OCI-LY7 (cell line): ENCODE results near the gene AICDA. TPM values are rescaled to one million over a fixed set of nuclear protein-coding genes. Genes with fewer than 3 reads are reported as not detected.

Experiments used
- BruUV-seq: library from RNA; stranded (reverse); fragments of 400-500 nt; replicated peaks from 2 replicates; lab custom pipeline; 2021; lab: Mats Ljungman, UMichigan
- CTCF ChIA-PET: fragments of 300-600 bp; sonication (Branson Sonifier 250); formaldehyde crosslinking; loops from one replicate; lab custom pipeline; 2022; ENCODE audit warnings: antibody characterized with exemption; ENCODE audit not compliant: unreplicated experiment; lab: Charles Lee
- POLR2A ChIA-PET: fragments of 300-600 bp; sonication (Branson Sonifier 250); formaldehyde crosslinking; loops from one replicate; lab custom pipeline; 2022; ENCODE audit warnings: antibody characterized with exemption; lab: Charles Lee
- DNase-seq: peaks from one replicate; pipeline ENCODE4 v3.0.0-alpha.2; 2015; ENCODE audit warnings: low spot score
- H2AFZ ChIP-seq: fragments of 200-600 bp; sonication (generic), shearing (Covaris generic); 2 replicates; pipeline ENCODE4 v1.6.1; 2014; ENCODE audit warnings: mild to moderate bottlenecking, antibody characterized with exemption, low read length, moderate library complexity
- H3K27ac ChIP-seq: fragments of 200-600 bp; sonication (generic); 2 replicates; pipeline ENCODE4 v1.5.1; 2014; ENCODE audit warnings: mixed run types, low read depth, mild to moderate bottlenecking, moderate library complexity, low read length, inconsistent platforms; ENCODE audit not compliant: poor library complexity, severe bottlenecking
- H3K36me3 ChIP-seq: fragments of 200-600 bp; sonication (generic); 2 replicates; pipeline ENCODE4 v1.6.1; 2014; ENCODE audit warnings: mild to moderate bottlenecking, antibody characterized with exemption, low read length, moderate library complexity, mixed read lengths; ENCODE audit not compliant: insufficient read depth
- H3K4me1 ChIP-seq: fragments of 200-600 bp; sonication (generic); 2 replicates; pipeline ENCODE4 v1.5.1; 2014; ENCODE audit warnings: mild to moderate bottlenecking, low read length; ENCODE audit not compliant: insufficient read depth, poor library complexity, severe bottlenecking
- H3K4me2 ChIP-seq: fragments of 200-600 bp; sonication (generic); 2 replicates; pipeline ENCODE4 v1.6.1; 2014; ENCODE audit warnings: mild to moderate bottlenecking, low read length
- H3K4me3 ChIP-seq: fragments of 200-600 bp; sonication (generic); 2 replicates; pipeline ENCODE4 v1.5.1; 2014; ENCODE audit warnings: mild to moderate bottlenecking, low read depth, low read length; ENCODE audit not compliant: poor library complexity, severe bottlenecking
- H3K79me2 ChIP-seq: fragments of 200-600 bp; sonication (generic); 2 replicates; pipeline ENCODE4 v1.6.1; 2016; ENCODE audit warnings: low read depth, mild to moderate bottlenecking, low read length, moderate library complexity, mixed read lengths; ENCODE audit not compliant: insufficient read depth
- H3K9me2 ChIP-seq: fragments of 200-600 bp; sonication (generic); 2 replicates; pipeline ENCODE4 v1.6.1; 2016; ENCODE audit warnings: mild to moderate bottlenecking, low read length, mixed read lengths; ENCODE audit not compliant: insufficient read depth
- H3K9me3 ChIP-seq: fragments of 200-600 bp; sonication (generic); 2 replicates; pipeline ENCODE4 v1.6.1; 2014; ENCODE audit warnings: mild to moderate bottlenecking, mixed run types, low read length, mixed read lengths
- H4K20me1 ChIP-seq: fragments of 200-600 bp; sonication (generic); 2 replicates; pipeline ENCODE4 v1.6.1; 2014; ENCODE audit warnings: mild to moderate bottlenecking, antibody characterized with exemption, low read length, moderate library complexity, mixed read lengths; ENCODE audit not compliant: insufficient read depth
- CTCF ChIP-seq: fragments of 200-600 bp; sonication (generic); conservative IDR thresholded peaks from 2 replicates; pipeline ENCODE4 v1.5.1; 2014; ENCODE audit warnings: mild to moderate bottlenecking, antibody characterized with exemption, low read length, moderate library complexity, mixed read lengths
- EZH2phosphoT487 ChIP-seq: fragments of 200-600 bp; sonication (generic); IDR thresholded peaks from 2 replicates; pipeline ENCODE4 v1.6.1; 2018; ENCODE audit warnings: low read depth, borderline replicate concordance, mild to moderate bottlenecking, mixed run types, antibody characterized with exemption, low read length, moderate library complexity, mixed read lengths
- intact Hi-C: fragments of 100-400 bp; cut with micrococcal nuclease; formaldehyde crosslinking; loops from one replicate; pipeline ENCODE4 v1.10.0; 2022; ENCODE audit not compliant: unreplicated experiment
- total RNA-seq, 2 experiments: library from RNA; depleted of rRNA in 1 of 2; stranded (reverse); fragments of >200 nt in 1 of 2; shearing (Covaris generic) in 1 of 2; gene quantifications; 2 replicates each; pipeline ENCODE4 v1.2.3, GENCODE V29; 2014 to 2022

The AICDA gene
- total RNA-seq, 2 experiments from 2014 or later = 32.4 to 38.5 TPM

DNA sequence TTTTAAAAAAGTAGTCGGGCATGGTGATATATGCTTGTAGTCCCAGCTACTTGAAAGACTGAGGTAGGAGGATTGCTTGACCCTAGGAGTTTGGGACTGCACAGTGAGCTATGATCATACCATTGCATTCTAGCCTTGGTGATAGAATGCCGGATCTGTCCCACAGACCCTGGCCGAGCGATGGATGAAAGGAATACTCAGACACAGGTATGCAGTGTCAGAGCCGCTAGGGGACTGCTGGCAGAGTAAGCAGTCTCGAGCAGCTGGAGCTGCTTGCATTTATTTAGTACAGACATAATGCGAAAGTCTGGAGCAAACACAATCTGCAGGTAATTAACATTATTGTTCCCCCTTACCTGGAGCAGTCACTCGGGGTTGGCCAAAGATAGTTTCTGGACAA, 18.6 kb downstream of the AICDA start:
- intact Hi-C loops = loop anchor here (5.0 kb wide), 1 partner anchor 52 kb away; the partner anchor contains the start of gene CLEC4E
- peaks cover 14% of the 10 kb centered on the region for H3K4me1 ChIP-seq
- no peaks in the 10 kb centered on the region for H3K9me3 ChIP-seq
- DNase-seq = no peak
- CTCF ChIA-PET = no interaction called here
- no peaks in the 10 kb centered on the region for H4K20me1 ChIP-seq
- H2AFZ ChIP-seq = peak overlapping the region; percentile 3; the same call in 1 of the 2 replicates
- H3K36me3 ChIP-seq = no peaks in the 10 kb centered on the region
- no peaks in the 10 kb centered on the region for H3K79me2 ChIP-seq
- POLR2A ChIA-PET = interaction anchor here (0.5 to 5.8 kb wide), 4 partner anchors 10 to 1273 kb away, joined by 3 to 48 read pairs (median 5); partner anchors contain the start of gene AICDA
- no peak for TF ChIP-seq CTCF
- no peak for TF ChIP-seq EZH2phosphoT487
- no peak overlapping the region for H3K4me3 ChIP-seq
- BruUV-seq = no TSS peak
- no peak overlapping the region for H3K4me2 ChIP-seq
- H3K9me2 ChIP-seq = no peaks in the 10 kb centered on the region
- H3K27ac ChIP-seq = no peak overlapping the region

DNA sequence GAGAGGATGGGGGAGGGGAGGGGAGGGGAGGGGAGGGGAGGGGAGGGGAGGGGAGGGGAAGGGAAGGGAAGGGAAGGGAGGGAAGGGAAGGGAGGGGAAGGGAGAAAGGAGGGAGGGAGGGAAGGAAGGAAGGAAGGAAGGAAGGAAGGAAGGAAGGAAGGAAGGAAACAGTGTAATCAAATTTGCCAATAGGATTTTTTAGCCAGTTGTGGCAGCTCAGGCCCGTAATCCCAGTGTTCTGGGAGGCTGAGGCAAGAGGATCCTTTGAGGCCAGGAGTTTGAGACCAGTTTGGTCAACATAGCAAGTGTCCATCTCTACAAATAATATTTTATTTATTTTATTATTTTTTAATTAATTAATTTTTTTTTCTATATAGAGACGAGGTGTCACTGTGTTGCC, 19.4 kb downstream of the AICDA start:
- intact Hi-C loops = loop anchor here (5.0 kb wide), 1 partner anchor 51 kb away; the partner anchor contains the start of gene CLEC4E
- Histone ChIP-seq H4K20me1 (no peaks in the 10 kb centered on the region), H3K4me1 (peaks cover 14% of the 10 kb centered on the region), H3K4me2 (no peak overlapping the region), H3K36me3 (no peaks in the 10 kb centered on the region), H3K27ac (no peak overlapping the region), H3K79me2 (no peaks in the 10 kb centered on the region), H3K9me3 (no peaks in the 10 kb centered on the region), H3K9me2 (no peaks in the 10 kb centered on the region), H2AFZ (no peak overlapping the region), H3K4me3 (no peak overlapping the region)
- no peak for TF ChIP-seq CTCF
- TF ChIP-seq EZH2phosphoT487 = no peak
- CTCF ChIA-PET = no interaction called here
- DNase-seq = no peak
- POLR2A ChIA-PET = interaction anchor here (1.1 to 5.8 kb wide), 4 partner anchors 11 to 17 kb away, joined by 3 to 48 read pairs (median 5); partner anchors contain the start of gene AICDA
- no TSS peak for BruUV-seq
